HEK293T (cell line): Measurements from ENCODE around the gene CLDN9.

Experiments used
- CTCF ChIA-PET: fragments of 350-600 bp; formaldehyde crosslinking; extraction: SDS; loops from one replicate; lab custom pipeline; 2021; ENCODE audit warnings: antibody characterized with exemption, inconsistent platforms; lab: Yijun Ruan, JAX
- POLR2A ChIA-PET: fragments of 350-600 bp; formaldehyde crosslinking; extraction: SDS; loops from one replicate; lab custom pipeline; 2020; ENCODE audit warnings: antibody characterized with exemption, inconsistent platforms; lab: Yijun Ruan, JAX
- DNase-seq: peaks from one replicate; pipeline ENCODE4 v3.0.0; 2012; ENCODE audit warnings: mixed read lengths; ENCODE audit errors: extremely low spot score
- ARNT ChIP-seq: fragments of 450-650 bp; IDR thresholded peaks from 2 replicates; pipeline ENCODE4 v1.6.1; 2017; ENCODE audit warnings: mild to moderate bottlenecking
- BHLHE40 ChIP-seq: fragments of 450-650 bp; IDR thresholded peaks from 2 replicates; pipeline ENCODE4 v1.6.1; 2016; ENCODE audit warnings: mild to moderate bottlenecking, moderate library complexity, borderline replicate concordance
- CTBP1 ChIP-seq: fragments of 450-650 bp; IDR thresholded peaks from 2 replicates; pipeline ENCODE4 v1.6.1; 2016; ENCODE audit warnings: borderline replicate concordance
- ELF4 ChIP-seq: fragments of 450-650 bp; IDR thresholded peaks from 2 replicates; pipeline ENCODE4 v1.6.1; 2017; ENCODE audit warnings: antibody characterized with exemption
- FOXA1 ChIP-seq: fragments of 450-650 bp; IDR thresholded peaks from 2 replicates; pipeline ENCODE4 v1.6.1; 2016; ENCODE audit warnings: mild to moderate bottlenecking
- FOXK2 ChIP-seq: fragments of 450-650 bp; IDR thresholded peaks from 2 replicates; pipeline ENCODE4 v1.6.1; 2016; ENCODE audit warnings: mild to moderate bottlenecking
- FOXM1 ChIP-seq: fragments of 450-650 bp; IDR thresholded peaks from 2 replicates; pipeline ENCODE4 v1.6.1; 2017; ENCODE audit warnings: mild to moderate bottlenecking, borderline replicate concordance
- HDGF ChIP-seq: fragments of 450-650 bp; IDR thresholded peaks from 2 replicates; pipeline ENCODE4 v1.6.1; 2017; ENCODE audit warnings: antibody characterized with exemption, borderline replicate concordance
- L3MBTL2 ChIP-seq: fragments of 450-650 bp; conservative IDR thresholded peaks from 2 replicates; pipeline ENCODE4 v1.6.1; 2016; ENCODE audit warnings: mild to moderate bottlenecking
- LEF1 ChIP-seq: fragments of 450-650 bp; IDR thresholded peaks from 2 replicates; pipeline ENCODE4 v1.6.1; 2017; ENCODE audit warnings: mild to moderate bottlenecking, borderline replicate concordance
- NFRKB ChIP-seq: fragments of 450-650 bp; IDR thresholded peaks from 2 replicates; pipeline ENCODE4 v1.6.1; 2016; ENCODE audit warnings: mild to moderate bottlenecking, moderate library complexity
- PKNOX1 ChIP-seq: fragments of 450-650 bp; IDR thresholded peaks from 2 replicates; pipeline ENCODE4 v1.6.1; 2016
- SP1 ChIP-seq: fragments of 450-650 bp; IDR thresholded peaks from 2 replicates; pipeline ENCODE4 v1.6.1; 2017
- SUZ12 ChIP-seq: fragments of 450-650 bp; IDR thresholded peaks from 2 replicates; pipeline ENCODE4 v1.6.1; 2016; ENCODE audit warnings: mild to moderate bottlenecking
- TARDBP ChIP-seq: fragments of 450-650 bp; IDR thresholded peaks from 2 replicates; pipeline ENCODE4 v1.6.1; 2016
- ZNF384 ChIP-seq: fragments of 450-650 bp; IDR thresholded peaks from 2 replicates; pipeline ENCODE4 v1.6.1; 2016

The CLDN9 gene

GRCh38 chr16:3029491-3030221 lies 16.9 kb downstream of the CLDN9 start:
- CTCF ChIA-PET, result interaction anchor here (1.1 to 3.7 kb wide), 4 partner anchors 8 to 139 kb away, joined by 3 to 38 read pairs (median 8); partner anchors contain the start of genes CLDN6 and TNFRSF12A
- TF ChIP-seq L3MBTL2 (no peak), NFRKB (no peak), FOXK2 (no peak), BHLHE40 (no peak), SUZ12 (no peak), PKNOX1 (no peak), FOXM1 (no peak), ELF4 (no peak), ZNF384 (no peak), TARDBP (no peak), SP1 (no peak), LEF1 (no peak)
- DNase-seq, result no peak
- POLR2A ChIA-PET, result interaction anchor here (1.4 to 2.8 kb wide), 3 partner anchors 9 to 22 kb away, joined by 3 to 55 read pairs (median 8); partner anchors contain the start of genes CLDN6, HCFC1R1, THOC6 and TNFRSF12A

GRCh38 chr16:3030222-3031212 lies 17.8 kb downstream of the CLDN9 start:
- ChIA-PET CTCF (interaction anchor here (0.5 to 3.7 kb wide), 14 partner anchors 9 to 138 kb away, joined by 3 to 38 read pairs (median 7); partner anchors contain the start of genes CLDN6, MMP25 and TNFRSF12A), POLR2A (interaction anchor here (0.8 to 2.8 kb wide), 6 partner anchors 10 to 50 kb away, joined by 3 to 55 read pairs (median 4); partner anchors contain the start of genes CLDN6, HCFC1R1, PKMYT1 and THOC6)
- no peak for DNase-seq
- TF ChIP-seq L3MBTL2 (no peak), FOXA1 (no peak), LEF1 (no peak), TARDBP (no peak), HDGF (no peak), ARNT (no peak), FOXM1 (no peak), CTBP1 (no peak), FOXK2 (no peak), SP1 (no peak), ZNF384 (no peak), BHLHE40 (no peak), PKNOX1 (no peak)

- POLR2A ChIA-PET, result interaction anchor here (1.1 to 2.8 kb wide), 3 partner anchors 12 to 29 kb away, joined by 3 to 55 read pairs (median 12); partner anchors contain the start of genes CLDN6, HCFC1R1, THOC6 and TNFRSF12A
- TF ChIP-seq SUZ12 (no peak), FOXM1 (no peak), SP1 (no peak), LEF1 (no peak), CTBP1 (no peak), BHLHE40 (no peak), HDGF (no peak)
- DNase-seq, result no peak
- CTCF ChIA-PET, result interaction anchor here (0.8 to 3.7 kb wide), 6 partner anchors 11 to 28 kb away, joined by 4 to 38 read pairs (median 14); partner anchors contain the start of genes CLDN6, MMP25 and TNFRSF12A
Observed at GRCh38 chr16:3032624-3033023, 19.9 kb downstream of the CLDN9 start.

GRCh38 chr16:3035289-3035971 lies 22.7 kb downstream of the CLDN9 start:
- TF ChIP-seq BHLHE40 (no peak), L3MBTL2 (no peak), SUZ12 (no peak), ELF4 (no peak), SP1 (no peak), ARNT (no peak), FOXM1 (no peak)
- CTCF ChIA-PET, result interaction anchor here (1.2 kb wide), 1 partner anchor 8 kb away, joined by 3 read pairs; no protein-coding TSS in a partner anchor

GRCh38 chr16:3035972-3036725 lies 23.4 kb downstream of the CLDN9 start:
- ChIA-PET CTCF (interaction anchor here (1.2 kb wide), 1 partner anchor 9 kb away, joined by 3 read pairs; no protein-coding TSS in a partner anchor), POLR2A (interaction anchor here (1.2 kb wide), 1 partner anchor 19 kb away, joined by 3 read pairs; no protein-coding TSS in a partner anchor)
- TF ChIP-seq TARDBP (no peak), LEF1 (no peak), BHLHE40 (no peak), FOXK2 (no peak), SP1 (no peak), NFRKB (no peak), SUZ12 (no peak), HDGF (no peak), CTBP1 (no peak), ZNF384 (no peak), ARNT (no peak), ELF4 (no peak), FOXM1 (no peak), PKNOX1 (no peak), L3MBTL2 (no peak), FOXA1 (no peak)
- DNase-seq, result no peak

More at GRCh38 chr16:3035289-3035971, 22.7 kb downstream of the CLDN9 start:
- DNase-seq, result no peak
- POLR2A ChIA-PET, result interaction anchor here (1.2 to 1.4 kb wide), 3 partner anchors 12 to 19 kb away, joined by 3 to 5 read pairs (median 5); no protein-coding TSS in a partner anchor
